Measurements from ENCODE around the gene SNX11.

The SNX11 gene

GRCh38 chr17:48100160-48100559 is 7.4 kb upstream of the SNX11 start:
- ATAC-seq: no peak

DNA sequence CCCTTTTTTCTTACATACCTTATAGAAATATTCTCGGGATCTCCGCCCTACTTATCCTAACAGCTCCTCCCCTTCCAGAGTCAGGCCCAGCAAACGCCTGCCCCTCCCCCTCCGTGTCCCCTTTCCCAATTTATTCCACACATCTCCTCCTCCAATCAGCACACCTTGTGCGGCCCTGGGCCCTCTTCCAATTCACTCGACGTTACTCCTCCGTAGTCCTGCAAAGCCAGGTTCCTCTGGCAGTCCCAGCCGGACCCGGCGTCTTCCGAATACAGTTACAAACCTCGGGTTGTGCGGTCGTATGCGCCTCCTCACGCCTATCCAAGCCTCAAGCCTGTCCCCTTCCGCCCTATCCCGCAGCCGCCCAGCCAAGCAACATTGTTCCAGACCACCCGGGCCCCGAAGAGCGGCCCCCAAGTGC is 7.0 kb upstream of the SNX11 start:
- ATAC-seq: no peak

- peak; percentile 98 for ATAC-seq
Observed at GRCh38 chr17:48101012-48101720, 6.4 kb upstream of the SNX11 start, which contains the start of gene CBX1. CBX1 (minus strand) TSS chr17:48101478; CDS start chr17:48077004, 24,474 bp downstream.

- no peak for ATAC-seq
Observed at GRCh38 chr17:48102043-48102750, 5.4 kb upstream of the SNX11 start.

- no peak for ATAC-seq
Observed at GRCh38 chr17:48102798-48103715, 4.5 kb upstream of the SNX11 start.

- no peak for ATAC-seq
Observed at GRCh38 chr17:48104440-48104839, 3.1 kb upstream of the SNX11 start.

- no peak for ATAC-seq
Observed at GRCh38 chr17:48106802-48107136, 797 bp upstream of the SNX11 start.

- no peak for ATAC-seq
Observed at GRCh38 chr17:48110761-48111160, 3.2 kb downstream of the SNX11 start.

DNA sequence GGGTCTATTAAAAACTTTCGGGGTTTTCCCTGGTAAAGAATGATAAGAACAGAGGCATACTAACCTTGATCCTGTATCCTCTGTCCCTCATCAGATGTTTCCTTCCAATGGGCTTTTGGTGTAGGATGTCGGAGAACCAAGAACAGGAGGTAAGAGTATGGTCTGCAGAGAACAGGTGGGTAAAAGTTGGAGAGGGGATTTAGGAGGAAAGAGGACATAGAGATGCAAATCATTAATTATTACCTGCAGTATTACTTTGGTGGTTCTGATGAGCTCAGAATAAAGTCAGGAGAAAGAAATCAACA is 4.3 kb downstream of the SNX11 start:
- ATAC-seq: no peak

- peak; percentile 32 to 47 for ATAC-seq
Observed at GRCh38 chr17:48113201-48113676, 5.7 kb downstream of the SNX11 start.

DNA sequence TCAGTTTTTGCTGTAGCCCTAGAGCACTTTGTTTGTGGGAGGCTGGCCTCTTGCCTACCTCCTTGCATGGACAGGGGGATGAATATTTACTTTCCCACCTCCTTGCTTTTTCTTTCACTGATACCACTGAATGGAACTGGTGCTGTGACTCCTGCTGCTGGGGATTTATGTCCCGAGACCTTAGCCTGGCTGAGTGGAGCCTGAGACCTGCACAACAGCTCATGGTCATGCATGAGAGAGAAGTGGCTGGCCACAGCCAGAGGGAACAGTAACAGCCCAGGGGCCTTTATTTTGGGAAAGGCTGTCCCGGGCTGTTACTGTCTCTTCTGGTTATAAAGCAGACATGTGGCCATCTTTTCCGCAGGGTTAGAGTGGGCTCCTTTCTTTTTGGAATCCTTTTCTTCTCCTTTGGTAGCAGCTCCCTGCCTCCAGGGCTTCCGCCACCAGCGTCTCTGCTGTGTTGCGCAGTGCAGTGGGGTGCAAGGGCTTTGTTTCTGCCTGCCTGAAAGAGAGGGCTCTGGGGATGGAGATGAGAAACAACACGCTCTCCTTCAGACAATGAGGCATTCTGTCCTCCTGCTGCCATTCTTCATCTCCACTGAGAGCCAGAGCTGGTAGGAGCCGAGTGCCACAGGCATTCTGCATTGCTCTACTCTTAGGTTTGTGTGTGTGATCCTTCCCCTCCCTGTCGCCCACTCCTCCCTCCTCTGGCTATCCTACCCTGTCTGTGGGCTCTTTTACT is 14.5 kb downstream of the SNX11 start:
- ATAC-seq: no peak

GRCh38 chr17:48122665-48123045 is 15.1 kb downstream of the SNX11 start:
- ATAC-seq: no peak

DNA sequence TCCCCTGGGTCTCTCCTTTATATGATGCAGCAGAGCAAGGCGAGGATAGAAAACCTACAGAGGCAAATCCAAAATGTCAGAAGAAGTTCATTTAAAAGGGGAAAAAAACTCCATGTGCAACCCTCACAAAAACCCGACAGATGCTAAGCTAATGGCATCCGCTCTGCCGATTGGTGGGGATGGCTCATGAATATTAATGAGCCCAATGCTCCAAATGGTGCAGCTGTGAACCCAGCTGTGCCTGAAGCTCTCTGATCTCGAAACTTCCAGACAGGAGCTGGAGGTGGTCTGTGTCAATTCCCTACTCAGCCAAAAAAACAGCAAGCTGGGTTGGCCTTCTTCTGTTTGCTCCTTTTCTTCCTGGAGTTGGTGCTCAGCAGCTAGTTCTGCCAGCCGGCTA is 15.5 kb downstream of the SNX11 start:
- no peak for ATAC-seq

GRCh38 chr17:48123776-48124388 is 16.3 kb downstream of the SNX11 start:
- ATAC-seq: peak in 1 of 2 donors; percentile 27

GRCh38 chr17:48125829-48126531 is 18.4 kb downstream of the SNX11 start:
- ATAC-seq: no peak

- ATAC-seq: no peak
Observed at GRCh38 chr17:48126532-48126850, 18.9 kb downstream of the SNX11 start.

GRCh38 chr17:48127371-48128051 is 19.9 kb downstream of the SNX11 start:
- ATAC-seq: no peak

DNA sequence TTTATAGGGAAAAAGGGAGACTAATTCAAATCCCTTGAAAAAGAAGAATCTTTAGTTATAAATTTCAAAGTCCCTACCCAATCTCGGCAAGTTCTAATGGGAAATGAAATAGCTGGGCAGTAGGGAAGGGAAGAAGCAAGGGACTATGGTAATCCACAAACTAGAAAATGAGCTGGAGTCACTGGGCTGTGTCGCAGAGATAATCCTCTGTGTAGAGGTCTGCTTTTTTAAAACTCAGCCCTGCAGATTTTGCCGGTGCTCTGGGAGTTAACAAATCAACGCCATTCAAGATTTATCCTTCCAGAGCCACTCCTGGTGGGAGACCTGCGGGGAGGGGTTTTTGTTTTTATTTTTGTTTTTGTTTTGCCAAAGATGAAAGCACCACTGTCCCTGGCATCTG is 20.8 kb downstream of the SNX11 start:
- no peak for ATAC-seq

DNA sequence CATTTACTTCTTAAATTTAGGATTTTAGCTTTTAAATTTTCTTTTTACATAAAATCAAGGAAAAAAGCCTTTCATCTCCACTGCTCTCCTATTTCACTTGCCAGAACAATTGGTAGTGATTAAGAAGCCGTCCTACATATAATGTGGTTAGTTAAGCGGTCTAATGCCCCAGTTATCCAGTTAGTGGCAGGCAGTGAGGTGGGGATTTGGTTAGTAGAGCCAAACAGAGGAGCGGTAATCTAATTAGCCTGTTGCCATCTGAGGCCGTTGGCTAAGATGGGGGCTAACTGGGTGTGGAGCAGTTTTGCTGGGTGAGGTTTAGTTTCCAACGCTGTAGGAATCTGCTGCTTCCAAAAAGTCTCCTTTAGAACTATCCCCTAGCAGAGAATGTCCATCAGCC is 22.4 kb downstream of the SNX11 start:
- ATAC-seq: no peak

DNA sequence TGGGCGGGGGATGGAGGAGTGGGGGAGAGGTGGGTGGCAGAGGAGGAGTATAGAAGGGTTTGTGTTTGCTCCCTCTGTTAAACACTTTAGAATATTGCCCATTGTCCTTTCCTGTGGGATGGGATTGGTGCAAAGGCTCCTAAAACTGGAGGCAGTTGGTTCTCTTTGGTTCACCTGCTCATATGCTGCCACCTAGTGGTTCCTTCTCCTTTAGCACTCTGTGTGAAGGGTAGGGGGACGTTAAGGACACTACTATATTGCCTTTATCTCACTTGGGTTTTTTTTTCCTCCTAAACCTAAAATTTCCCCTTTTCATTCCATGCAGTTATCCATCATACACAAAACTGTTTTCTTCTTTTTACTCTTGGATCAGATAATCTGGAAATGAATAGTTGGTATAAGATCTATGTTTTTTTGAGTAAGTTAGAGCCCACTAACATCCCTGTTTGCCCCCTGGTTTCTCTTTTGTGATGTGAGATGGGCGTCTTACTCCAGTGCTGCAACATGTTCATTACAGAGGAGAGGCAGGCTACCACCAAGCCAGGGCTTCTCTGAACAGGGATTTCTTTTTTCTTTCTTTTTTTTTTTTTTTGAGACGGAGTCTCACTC is 23.8 kb downstream of the SNX11 start:
- ATAC-seq: peak; percentile 79 to 83

DNA sequence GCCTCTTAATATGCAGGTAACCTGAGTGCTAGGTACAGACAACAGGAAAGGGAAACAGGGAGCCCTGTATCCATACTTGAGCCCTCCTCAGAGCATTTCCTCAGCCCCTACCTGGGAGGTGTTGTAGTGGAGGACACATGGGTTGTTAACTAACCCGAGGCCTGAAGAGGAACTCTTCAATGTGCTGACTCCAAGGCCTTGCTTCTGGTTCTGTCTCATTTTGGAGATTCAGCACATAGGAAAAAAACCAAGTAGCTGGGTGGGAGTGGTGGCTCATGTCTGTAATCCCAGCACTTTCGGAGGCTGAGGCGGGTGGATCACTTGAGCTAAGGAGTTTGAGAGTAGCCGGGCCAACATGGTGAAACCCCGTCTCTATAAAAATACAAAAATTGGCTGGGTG is 24.8 kb downstream of the SNX11 start:
- ATAC-seq: no peak

All from activated CD4-positive, CD25-positive, alpha-beta regulatory T cell treated with anti-CD3 and anti-CD28 coated beads, Interleukin-2, amount 50 U/mL, for 24 hours (primary cell).